ENCODE results near the gene R3HCC1L.

R3HCC1L gene

DNA sequence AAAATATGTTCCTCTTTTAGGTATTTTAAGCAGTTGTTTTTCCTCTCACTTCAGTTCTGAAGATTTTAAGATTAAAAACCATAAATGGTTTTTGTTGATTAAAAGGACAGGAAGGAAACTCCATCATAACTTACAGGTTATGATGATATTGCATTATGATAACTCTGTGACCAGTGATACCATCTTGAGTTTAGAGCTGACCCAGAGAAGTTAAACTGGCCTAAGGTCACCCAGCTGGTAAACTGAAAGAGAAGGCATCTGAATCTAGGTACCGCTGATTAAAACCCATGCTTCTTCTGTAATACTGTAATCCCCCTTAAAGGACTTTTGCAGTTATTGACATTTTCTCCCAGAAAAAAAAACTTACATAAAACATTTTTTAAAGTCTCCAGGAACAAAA lies 103.9 kb downstream of the R3HCC1L start:
- no peak for DNase-seq

DNA sequence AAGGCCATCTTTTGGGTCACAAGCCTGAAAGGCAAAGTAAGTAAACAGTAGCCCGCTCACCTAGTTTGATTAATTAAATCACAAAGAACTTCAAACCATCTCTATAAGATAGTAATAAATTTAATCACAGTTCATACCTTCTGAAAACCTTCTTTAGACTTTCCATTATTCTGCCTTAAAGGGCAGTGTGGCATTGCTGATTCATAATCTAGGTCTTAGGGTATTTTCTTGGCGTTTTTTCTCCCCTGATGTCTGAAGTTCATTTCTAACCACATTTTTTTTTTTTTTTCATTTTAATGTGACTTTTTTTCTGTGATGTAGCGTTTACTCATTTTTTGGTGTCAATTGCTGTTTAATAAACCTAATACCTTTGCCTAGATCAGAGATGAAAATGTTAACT lies 106.1 kb downstream of the R3HCC1L start:
- DNase-seq: no peak

DNA sequence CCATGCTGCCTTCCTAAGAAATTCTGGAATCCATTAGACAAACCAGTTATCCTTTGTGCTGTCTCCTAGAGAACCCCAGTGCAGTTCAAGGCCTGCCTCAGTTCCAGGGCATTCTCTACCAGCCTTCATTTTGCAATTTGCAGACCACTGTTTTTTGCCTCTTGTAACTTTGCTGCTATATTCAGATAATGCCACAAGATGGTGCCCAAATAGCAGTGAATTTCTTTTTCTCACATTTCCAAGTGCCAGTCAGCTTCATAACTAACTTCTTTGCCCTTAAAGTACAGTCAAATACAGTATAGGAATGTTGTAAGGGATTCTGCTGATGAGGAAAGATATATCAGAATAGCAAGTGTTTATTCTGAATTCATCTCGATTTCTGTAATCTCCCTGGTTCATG lies 108.4 kb downstream of the R3HCC1L start:
- DNase-seq: peak in 2 of 3 donors; percentile 14 to 26

DNA sequence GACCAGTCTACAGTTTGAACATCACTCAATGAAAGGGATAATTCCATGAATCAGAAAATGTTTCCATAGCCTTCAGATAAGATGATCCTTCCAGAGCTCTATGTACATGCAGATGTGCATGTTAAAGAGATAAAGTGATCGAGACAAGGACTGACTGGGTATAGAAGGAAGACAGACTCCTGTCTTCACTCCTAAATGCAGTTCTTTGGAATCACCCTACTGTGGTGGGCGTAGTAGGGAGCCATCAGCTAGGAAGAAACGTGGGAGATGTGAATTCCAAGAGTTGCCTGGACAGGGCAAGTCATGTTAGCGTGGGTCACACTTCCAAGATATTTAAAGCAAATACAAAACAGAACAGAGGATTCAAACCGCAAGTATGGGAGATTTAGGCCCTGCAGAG lies 109.7 kb downstream of the R3HCC1L start:
- DNase-seq: no peak

DNA sequence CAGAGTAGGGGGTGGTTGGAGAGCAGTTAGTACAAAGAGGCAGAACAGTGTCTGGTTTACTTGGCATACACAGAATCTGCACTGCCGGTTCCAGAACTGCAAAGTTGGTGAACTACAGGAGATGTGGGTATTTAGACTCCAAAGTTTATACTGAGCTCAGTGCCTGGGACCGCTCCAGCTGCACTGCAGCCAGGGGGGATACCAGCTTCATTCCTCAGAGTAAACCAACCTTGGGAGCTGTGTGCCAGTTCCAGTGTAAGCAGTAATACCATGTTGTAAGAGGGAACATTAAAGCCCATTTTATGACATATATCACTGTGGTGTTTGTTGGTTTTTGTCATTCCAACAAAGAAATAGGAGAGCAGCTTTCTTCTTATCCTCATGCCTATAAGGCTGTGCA lies 110.1 kb downstream of the R3HCC1L start:
- DNase-seq: no peak

DNA sequence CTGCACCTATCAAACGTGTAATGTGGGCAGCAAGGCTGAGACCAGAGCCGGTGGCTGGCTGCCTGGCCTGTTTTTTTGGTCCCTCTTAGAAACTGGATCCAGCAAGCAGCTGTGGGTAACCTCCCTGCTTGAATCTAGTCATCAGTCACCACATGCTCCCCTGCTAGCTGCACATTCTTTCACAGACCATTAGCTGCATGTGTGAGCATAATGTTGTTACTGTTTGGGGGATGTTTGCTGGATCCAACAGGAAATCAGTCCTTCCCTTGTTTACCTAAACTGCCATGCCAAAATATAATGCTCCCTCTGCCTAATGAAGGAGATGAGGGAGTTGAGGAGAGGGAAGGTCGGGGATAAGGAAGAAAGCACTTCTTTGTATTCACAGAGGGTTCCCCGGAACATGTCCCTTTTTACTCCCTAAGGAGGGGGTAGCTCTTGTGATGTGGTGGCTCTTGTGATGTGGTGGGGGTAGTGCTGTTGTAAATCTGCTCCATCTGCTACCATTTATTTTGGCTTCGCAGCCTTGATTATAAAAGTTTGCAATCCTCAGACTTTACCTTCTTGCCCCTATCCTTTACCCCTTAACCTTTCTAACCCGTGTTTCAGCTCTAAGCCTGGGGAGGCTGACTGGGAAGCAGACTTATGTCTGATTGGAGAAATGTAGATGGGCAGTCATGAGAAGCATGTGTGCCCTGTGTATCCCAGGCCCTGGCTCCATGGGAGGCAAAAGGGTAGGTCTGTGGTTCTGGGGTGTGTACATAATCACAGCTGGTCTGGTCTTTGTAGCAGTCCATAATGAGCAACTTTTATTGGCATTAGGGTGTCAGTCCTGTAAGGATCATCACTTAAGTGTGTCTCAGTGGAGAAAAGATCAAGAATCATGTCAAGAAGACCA lies 112.7 kb downstream of the R3HCC1L start:
- no peak for DNase-seq

DNA sequence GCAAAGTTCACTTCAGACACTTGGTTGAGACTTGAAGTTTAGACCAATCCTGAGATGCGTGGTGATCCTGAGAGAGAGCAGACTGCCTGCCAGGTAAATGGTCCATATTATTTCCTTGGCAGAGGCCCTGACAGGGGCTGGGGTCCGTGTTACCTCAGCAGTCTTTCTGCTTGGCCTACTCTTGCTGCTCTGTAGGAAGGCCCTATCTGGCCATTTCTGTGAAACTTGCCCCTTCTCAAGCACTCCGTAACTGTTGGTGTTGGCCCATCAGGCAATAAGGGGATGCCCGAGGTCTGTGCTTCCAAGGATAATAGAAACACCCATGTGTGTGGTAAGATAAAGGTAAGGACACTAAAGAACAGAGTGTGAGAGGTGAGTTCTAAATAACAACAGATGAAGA lies 113.6 kb downstream of the R3HCC1L start:
- no peak for DNase-seq

DNA sequence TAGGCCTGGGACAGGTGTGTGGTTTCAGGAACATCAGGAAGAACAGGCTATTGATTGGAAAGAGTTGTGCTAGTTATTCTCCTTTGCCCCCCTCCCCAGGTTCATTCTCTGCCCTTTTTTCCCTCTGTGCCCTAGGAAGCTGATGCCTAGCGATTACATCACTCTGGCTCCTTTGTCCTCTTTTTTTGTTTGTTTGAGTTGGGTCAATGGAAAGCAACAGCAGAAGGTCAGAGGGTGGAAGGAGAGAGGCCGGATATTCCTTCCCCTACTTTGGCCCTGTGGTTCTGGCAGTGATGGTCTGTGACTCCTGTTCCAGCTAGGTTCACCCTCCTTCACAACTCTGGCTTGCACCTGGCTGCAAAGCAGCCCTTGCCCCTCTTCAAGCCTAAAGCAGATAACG lies 114.7 kb downstream of the R3HCC1L start:
- DNase-seq: no peak

DNA sequence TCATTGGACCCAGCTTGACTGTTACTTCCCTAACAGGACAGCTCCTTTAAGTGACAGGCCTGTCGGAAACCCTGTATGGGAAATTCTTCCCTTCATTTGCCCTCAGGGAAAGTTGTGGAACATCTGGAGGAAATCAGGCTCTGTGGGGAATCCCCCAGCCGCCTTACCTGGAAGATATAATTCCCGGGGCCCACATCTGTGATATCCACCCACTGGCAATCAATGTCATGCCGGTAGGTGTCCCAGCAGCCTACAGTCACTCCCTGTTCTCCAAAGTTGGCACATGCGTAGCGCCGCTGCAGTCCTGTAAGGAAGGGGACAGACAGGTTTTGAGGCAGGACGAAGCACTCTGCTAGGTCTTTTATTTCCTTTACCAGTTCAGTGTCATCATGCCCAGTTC lies 116.9 kb downstream of the R3HCC1L start:
- no peak for DNase-seq

DNA sequence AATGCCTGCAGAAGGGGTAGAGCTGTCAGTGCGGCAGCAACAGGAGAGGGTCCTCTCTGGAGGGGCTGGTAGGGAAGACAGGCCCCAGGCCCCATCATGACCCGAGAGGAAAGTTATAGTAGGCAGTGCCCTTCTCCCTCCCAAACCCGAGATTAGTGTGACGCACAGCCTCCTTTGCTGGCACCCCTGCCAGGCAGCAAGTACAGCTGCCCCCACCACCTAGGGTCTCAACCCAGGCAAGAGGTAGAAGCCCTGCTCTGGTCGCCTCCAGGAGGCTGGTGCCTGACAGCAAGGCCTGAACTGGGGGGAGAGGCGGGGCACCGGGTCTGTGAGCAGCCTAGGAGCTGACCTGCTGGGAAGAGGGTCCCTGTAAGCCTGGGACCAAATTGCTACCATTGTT lies 118.0 kb downstream of the R3HCC1L start:
- no peak for DNase-seq

DNA sequence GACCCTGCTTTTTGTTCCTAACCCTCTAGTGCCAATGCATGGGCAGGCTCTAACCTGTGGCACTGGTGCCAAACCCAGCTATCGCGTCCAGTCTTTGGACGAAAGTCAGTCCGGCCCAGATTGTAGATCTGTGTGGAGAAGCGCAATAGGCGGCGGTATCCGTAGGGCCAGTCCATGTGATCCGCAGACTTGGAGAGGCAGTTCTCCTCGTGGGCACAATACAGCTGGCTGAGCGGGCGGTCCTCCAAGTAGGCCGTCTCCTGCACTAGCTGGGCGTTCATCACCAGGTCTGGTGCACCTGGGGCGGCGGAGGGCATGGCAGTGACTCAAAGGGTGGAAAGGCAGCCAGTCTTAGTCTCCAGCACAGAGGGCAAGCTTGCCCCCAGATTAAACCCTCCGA lies 119.0 kb downstream of the R3HCC1L start:
- no peak for DNase-seq

DNA sequence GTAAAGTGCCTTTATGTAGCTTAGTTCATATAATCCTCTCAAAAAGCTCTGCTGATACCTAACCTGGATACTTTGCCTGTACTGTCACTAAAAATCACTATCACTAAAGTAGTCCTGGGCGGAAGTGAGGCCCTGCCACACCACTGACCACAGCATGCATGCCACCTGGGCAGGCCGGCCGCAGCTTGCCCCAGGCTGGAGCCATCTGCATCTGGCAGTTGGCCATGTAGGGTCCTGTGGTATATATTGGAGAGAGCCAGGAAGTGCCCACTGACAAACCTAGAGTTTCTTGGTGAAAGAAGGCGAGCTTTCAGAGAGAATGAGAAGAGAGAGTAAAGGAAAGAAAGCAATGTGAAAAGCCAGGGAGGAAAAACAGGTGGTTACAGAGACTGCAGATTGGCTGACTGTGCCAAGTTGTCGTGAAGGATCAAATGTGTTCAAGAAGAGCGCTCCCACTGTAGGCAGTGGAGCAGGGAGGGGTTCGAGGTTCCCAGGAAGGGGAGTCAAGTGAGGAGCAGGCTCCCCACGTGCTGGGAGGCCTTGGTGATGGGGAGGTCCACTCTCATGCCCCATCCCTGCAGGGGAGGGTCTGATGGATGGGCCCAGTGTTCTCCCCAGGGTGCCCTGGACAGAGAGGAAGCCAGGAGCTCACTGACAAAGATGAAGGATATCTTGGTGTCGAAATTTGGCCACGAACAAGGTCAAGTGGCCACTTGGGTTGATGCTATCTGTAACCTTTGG lies 119.9 kb downstream of the R3HCC1L start:
- DNase-seq: no peak

DNA sequence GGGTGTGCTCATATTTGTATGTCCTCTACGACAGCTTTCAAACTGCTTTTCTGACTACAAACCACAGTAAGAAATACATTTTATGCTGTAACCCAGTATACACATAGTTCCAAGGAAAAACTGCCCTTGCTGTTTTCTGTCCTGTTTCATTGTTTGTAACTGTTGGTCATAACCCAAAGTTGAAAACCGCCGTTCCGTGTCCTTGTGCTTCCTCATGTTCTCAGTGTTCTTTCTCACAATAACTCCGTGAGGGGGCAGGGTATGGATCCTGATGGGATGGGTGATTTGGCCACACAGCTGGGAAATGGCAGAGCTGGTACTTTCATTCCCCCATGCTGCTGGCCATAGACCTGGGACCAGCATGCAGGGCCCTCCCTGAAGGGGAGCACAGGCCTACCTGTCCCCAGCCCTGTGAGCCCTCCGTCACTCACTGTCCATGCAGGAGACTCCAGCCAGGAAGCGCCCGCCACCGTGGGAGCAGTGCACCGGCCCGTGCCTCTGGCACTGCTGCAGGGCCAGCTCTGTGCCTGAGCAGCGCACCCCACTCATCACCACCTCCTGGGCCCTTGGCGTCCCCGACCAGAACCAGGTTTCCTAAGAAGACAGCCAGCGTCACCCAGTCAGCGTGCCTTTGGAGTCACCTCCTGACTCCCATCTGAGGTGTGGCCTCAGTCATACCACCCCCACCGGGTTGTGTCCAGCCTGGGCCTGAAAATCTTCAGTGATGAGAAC lies 120.9 kb downstream of the R3HCC1L start:
- DNase-seq: no peak

DNA sequence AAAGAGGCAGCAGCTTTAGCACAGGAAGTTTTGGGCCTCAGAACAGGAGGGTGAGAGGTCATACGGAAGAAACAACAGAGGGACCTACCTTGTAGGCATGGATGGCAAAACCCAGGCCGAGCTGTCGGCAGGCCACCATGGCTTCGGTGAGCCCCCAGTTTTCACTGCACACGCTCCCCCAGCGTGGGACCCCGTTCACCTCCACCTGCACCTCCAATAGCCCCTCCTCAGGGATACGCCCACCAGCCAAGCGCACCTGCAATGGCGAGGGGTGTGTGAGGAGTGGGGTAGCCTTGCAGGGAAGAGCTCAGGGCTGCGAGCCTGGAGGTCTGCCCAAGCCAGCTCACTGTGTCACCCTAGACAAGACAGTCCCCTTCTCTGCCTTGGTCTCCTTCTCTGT lies 122.2 kb downstream of the R3HCC1L start:
- DNase-seq: no peak

DNA sequence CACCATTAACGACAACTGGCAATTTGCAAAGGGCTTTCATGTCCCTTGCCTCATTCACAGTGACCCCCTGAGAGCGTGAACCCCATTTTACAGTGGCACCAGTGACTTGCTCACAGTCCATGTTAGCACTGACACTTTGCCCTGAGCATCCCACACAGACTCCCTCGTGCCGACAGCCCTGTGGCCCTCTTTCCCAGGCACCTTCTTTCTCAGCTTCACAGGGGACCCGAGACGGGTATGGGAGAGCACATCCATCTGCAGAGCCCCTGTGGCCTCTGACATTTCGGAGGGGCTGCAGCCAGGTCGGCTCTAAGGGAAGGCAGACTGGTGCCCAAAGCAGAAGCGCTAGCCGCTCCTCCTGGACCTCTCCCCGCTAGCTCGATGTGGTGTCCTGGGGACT lies 122.7 kb downstream of the R3HCC1L start:
- no peak for DNase-seq

DNA sequence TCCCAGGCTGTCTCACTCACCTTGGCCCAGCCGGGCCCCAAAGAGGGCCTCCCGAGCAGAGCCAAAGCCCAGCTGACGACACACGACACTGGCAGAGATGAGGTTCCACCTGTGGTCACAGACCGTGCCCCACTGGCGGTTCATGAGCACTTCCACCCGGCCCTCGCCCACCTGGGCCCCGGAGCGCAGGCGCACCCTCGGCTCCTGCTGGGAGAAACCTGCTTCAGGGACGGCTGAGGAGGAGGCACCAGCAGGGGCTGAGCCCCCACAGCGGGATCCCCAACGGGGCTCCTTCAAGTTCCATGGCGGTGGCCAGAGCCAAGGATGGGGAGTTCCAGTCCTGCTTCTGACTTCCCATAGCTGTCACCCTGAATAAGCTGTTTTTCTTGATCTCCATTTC lies 123.5 kb downstream of the R3HCC1L start:
- no peak for DNase-seq

DNA sequence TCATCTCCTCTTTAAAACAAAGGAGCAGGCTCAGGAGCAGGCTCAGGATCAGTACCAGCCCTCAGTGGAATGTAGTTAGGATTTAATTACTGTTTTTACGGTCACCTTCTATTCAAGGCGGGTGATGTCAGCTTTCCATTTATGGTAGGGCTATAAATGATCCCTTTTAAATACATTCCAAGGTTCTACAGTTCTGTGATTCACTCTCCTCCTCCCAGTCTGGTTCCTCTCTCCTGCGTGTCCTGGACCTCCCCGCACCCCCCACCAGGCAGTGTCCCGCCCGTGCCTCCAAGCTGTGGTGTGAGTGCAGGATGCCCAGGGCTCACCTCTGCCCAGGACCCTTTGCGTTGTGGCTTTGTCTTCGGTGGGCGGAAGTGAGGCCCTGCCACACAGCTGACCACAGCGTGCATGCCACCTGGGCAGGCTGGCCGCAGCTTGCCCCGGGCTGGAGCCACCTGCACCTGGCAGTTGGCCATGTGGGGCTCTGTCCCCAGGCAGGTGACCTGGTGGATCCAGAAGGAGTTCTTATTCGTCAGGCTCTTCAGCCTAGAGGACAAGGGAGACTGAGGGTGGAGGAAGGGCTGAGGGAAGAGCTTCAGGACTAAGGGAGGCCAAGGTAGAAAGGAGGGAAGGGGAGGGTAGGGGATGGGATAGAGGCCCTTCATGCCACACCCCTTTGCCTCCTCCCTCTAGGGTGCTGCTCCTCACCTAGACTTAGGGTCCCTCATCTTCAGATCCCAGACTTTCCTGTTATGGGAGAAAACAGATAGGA lies 124.4 kb downstream of the R3HCC1L start:
- DNase-seq: no peak

DNA sequence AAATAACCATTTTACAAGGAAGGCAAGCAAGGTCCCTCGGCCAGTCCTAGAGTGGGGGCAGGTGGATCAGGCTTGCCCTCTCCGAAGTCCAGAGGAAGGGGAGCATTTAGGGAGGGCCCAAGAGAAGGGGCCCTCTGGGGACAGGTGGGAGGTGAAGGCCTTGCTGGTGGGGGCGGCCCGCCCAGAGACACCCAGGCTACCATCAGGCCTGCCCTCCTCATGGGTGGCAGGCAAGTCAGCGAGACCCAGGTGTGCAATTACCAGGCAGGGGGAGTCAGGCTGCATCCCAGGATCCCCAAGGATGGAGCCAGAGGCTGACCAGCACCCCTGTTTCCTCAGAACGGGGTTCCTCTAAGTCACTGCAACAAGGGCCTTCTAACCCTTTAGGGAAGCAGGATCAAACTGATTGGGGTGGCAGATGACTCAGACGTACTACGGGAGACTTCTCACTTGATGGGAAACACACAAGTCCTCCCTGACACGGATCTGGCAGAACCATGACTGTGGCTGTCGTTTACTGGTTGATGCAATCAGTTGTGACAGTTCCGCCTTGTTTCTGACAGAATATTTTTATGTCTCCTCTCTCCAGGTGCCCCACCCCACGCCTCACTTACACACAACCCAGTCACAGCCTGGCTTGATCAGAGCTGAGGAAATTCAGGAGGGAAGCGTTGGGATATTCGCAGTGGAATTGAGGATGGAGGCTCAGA lies 125.3 kb downstream of the R3HCC1L start:
- DNase-seq: peak; percentile 85 to 92 (median 88)

DNA sequence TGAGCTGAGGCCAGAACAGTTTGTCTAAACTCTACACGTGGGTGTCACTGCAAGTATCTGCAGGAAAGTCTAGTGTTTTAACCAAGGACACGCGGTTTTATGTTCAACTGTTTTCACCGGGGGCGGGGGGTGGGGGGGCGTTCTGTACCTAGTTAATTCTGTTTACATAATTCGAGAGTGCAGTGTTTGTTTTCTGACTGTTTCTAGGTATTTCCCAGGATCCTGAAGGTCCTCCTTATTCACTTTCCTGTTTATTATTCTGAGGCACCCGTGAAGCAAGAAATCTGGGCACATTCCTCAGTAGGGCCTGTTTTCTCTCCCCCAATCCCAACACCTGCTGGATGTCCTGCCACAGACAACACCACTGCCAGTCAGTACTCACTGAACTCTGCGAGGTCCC lies 125.9 kb downstream of the R3HCC1L start:
- no peak for DNase-seq

DNA sequence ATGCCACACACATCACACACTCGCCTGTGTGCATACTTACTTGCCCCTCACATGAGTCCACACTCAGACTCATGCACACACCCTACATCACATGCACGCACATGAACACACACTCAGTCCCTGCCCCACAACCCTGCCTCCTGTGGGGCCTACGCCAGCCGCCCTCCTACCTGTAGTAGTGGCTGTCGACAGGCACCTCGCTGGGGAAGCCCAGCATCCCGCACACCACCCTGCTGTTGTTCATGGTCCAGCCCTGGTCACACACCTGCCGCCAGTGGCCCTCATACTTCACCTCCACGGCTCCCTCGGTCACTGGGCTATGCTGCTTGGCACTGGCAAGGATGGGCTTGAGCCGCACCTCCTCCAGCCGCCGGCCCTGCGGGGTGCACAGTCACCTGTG lies 126.3 kb downstream of the R3HCC1L start:
- no peak for DNase-seq

DNA sequence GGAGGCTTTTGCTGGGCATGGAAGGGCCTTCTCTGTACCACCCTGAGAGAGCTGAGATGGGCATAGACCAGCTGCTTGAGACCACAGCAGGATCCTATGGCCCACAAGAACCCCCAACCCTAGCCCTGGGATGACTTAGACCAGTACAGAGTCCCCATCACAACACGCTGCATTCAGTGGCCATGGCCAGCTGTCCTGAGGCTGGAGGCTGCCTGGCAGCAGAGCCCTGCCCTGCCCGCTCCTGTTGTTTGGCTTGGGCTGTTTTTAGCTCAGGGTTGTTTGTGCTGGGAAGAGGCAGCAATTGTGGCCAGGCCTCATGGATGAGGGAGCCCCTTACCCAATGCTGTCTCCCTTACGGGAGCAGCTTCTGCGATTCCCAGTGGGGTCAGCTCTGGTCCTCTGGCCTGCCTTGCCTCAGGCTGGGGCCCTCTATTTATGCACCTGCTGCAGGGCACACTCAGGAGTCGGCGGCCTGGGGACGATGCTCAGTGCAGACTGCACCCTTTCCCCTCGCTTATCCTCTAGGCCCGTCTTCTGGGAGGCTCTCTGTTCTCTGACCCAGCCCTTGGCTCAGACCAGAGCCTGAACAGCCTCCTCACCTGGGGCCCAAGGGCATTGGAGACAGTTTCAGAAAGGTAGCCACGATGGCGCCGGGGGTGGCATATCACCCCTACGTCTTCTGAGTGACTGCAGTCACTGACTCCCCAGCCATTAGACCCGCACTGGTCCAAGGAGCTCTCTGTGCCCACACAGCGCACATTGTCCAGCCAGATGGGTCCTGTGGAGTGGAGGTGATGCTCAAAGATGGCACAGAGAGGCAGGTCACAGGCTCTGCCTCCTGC lies 127.2 kb downstream of the R3HCC1L start:
- no peak for DNase-seq

Data from suppressor macrophage treated with lipopolysaccharide for 1 hour (primary cell).